OCI-LY7 (cell line): Measurements from ENCODE around the gene USP31. TPM values are rescaled to one million over a fixed set of nuclear protein-coding genes. Genes with fewer than 3 reads are reported as not detected.

Experiments used
- BruUV-seq: library from RNA; stranded (reverse); fragments of 400-500 nt; replicated peaks from 2 replicates; lab custom pipeline; 2021; lab: Mats Ljungman, UMichigan
- CTCF ChIA-PET: fragments of 300-600 bp; sonication (Branson Sonifier 250); formaldehyde crosslinking; loops from one replicate; lab custom pipeline; 2022; ENCODE audit warnings: antibody characterized with exemption; ENCODE audit not compliant: unreplicated experiment; lab: Charles Lee
- POLR2A ChIA-PET: fragments of 300-600 bp; sonication (Branson Sonifier 250); formaldehyde crosslinking; loops from one replicate; lab custom pipeline; 2022; ENCODE audit warnings: antibody characterized with exemption; lab: Charles Lee
- DNase-seq: peaks from one replicate; pipeline ENCODE4 v3.0.0-alpha.2; 2015; ENCODE audit warnings: low spot score
- H2AFZ ChIP-seq: fragments of 200-600 bp; sonication (generic), shearing (Covaris generic); 2 replicates; pipeline ENCODE4 v1.6.1; 2014; ENCODE audit warnings: mild to moderate bottlenecking, antibody characterized with exemption, low read length, moderate library complexity
- H3K27ac ChIP-seq: fragments of 200-600 bp; sonication (generic); 2 replicates; pipeline ENCODE4 v1.5.1; 2014; ENCODE audit warnings: mixed run types, low read depth, mild to moderate bottlenecking, moderate library complexity, low read length, inconsistent platforms; ENCODE audit not compliant: poor library complexity, severe bottlenecking
- H3K36me3 ChIP-seq: fragments of 200-600 bp; sonication (generic); 2 replicates; pipeline ENCODE4 v1.6.1; 2014; ENCODE audit warnings: mild to moderate bottlenecking, antibody characterized with exemption, low read length, moderate library complexity, mixed read lengths; ENCODE audit not compliant: insufficient read depth
- H3K4me1 ChIP-seq: fragments of 200-600 bp; sonication (generic); 2 replicates; pipeline ENCODE4 v1.5.1; 2014; ENCODE audit warnings: mild to moderate bottlenecking, low read length; ENCODE audit not compliant: insufficient read depth, poor library complexity, severe bottlenecking
- H3K4me2 ChIP-seq: fragments of 200-600 bp; sonication (generic); 2 replicates; pipeline ENCODE4 v1.6.1; 2014; ENCODE audit warnings: mild to moderate bottlenecking, low read length
- H3K4me3 ChIP-seq: fragments of 200-600 bp; sonication (generic); 2 replicates; pipeline ENCODE4 v1.5.1; 2014; ENCODE audit warnings: mild to moderate bottlenecking, low read depth, low read length; ENCODE audit not compliant: poor library complexity, severe bottlenecking
- H3K79me2 ChIP-seq: fragments of 200-600 bp; sonication (generic); 2 replicates; pipeline ENCODE4 v1.6.1; 2016; ENCODE audit warnings: low read depth, mild to moderate bottlenecking, low read length, moderate library complexity, mixed read lengths; ENCODE audit not compliant: insufficient read depth
- H3K9me2 ChIP-seq: fragments of 200-600 bp; sonication (generic); 2 replicates; pipeline ENCODE4 v1.6.1; 2016; ENCODE audit warnings: mild to moderate bottlenecking, low read length, mixed read lengths; ENCODE audit not compliant: insufficient read depth
- H3K9me3 ChIP-seq: fragments of 200-600 bp; sonication (generic); 2 replicates; pipeline ENCODE4 v1.6.1; 2014; ENCODE audit warnings: mild to moderate bottlenecking, mixed run types, low read length, mixed read lengths
- H4K20me1 ChIP-seq: fragments of 200-600 bp; sonication (generic); 2 replicates; pipeline ENCODE4 v1.6.1; 2014; ENCODE audit warnings: mild to moderate bottlenecking, antibody characterized with exemption, low read length, moderate library complexity, mixed read lengths; ENCODE audit not compliant: insufficient read depth
- EZH2phosphoT487 ChIP-seq: fragments of 200-600 bp; sonication (generic); IDR thresholded peaks from 2 replicates; pipeline ENCODE4 v1.6.1; 2018; ENCODE audit warnings: low read depth, borderline replicate concordance, mild to moderate bottlenecking, mixed run types, antibody characterized with exemption, low read length, moderate library complexity, mixed read lengths
- intact Hi-C: fragments of 100-400 bp; cut with micrococcal nuclease; formaldehyde crosslinking; loops from one replicate; pipeline ENCODE4 v1.10.0; 2022; ENCODE audit not compliant: unreplicated experiment
- total RNA-seq, 2 experiments: library from RNA; depleted of rRNA in 1 of 2; stranded (reverse); fragments of >200 nt in 1 of 2; shearing (Covaris generic) in 1 of 2; gene quantifications; 2 replicates each; pipeline ENCODE4 v1.2.3, GENCODE V29; 2014 to 2022
- TF ChIP-seq, protein P1 (sequence below): fragments of 200-600 bp; sonication (generic); conservative IDR thresholded peaks from 2 replicates; pipeline ENCODE4 v1.5.1; 2014; ENCODE audit warnings: mild to moderate bottlenecking, antibody characterized with exemption, low read length, moderate library complexity, mixed read lengths

Gene USP31
- total RNA-seq, 2 experiments from 2014 or later = 9.0 to 12.2 TPM

DNA sequence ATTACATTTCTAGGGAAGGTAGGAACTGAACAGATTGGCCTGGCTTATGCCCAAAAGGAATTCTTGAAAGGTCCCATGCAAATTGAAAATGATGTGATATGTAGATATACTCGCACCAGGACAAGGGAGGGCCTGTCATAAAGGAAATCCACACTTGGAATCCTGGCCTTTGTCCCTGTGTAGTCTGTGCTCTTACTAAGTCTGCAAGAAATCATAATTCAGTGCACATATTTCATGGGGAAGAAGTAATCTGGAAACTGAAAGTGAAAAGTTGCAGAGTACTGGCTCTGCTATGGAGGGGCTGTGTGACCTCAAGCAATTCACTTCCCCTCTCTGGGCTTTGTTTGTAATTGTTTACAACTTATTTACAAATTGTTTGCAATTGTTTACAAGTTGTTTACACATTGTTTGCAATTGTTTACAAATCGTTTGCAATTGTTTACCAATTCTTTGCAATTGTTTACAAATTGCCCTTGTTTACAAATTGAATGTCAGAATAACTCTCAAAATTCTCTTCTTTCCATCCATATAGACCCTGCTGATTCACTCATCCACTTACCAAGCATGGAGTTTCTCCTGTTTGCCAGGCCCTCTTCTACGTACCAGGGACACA, 46.2 kb upstream of the USP31 start:
- no peaks in the 10 kb centered on the region for H3K9me3 ChIP-seq
- POLR2A ChIA-PET = no interaction called here

DNA sequence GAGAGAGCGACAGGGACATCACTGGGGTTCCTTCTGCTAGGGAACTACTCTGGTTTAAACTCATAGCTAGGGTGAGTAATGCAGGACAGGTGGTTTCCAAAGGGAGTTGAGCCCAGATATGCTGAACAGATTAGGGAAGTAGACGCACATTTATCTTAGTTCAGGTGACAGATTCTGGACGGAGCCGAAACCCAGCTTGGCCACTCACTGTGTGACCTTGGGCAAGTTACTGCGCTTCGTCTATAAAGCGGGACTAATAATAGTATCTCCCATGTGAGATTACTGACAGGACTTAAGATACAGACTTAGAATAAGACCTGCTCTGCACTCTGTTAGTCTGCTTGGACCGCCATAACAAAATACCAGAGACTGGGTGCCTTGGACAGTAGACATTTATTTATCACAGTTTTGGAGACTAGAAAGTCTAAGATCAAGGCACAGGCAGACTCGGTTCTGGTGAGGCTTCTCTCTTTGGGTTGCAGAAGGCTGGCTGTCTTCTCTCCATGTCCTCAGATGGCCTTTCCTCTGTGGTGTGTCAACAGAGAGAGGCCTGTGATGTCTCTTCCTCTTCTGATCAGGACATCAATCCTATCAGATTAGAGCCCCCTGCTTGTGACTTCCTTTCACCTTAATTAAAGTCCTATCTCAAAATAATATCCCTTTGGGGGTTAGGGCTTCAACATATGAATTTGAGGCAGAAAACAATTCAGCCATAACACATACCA, 45.4 kb upstream of the USP31 start:
- H3K9me2 ChIP-seq = no peaks in the 10 kb centered on the region
- no peak overlapping the region for H3K27ac ChIP-seq
- DNase-seq = no peak
- CTCF ChIA-PET = no interaction called here
- no peak overlapping the region for H3K4me2 ChIP-seq
- no peak overlapping the region for H2AFZ ChIP-seq
- H3K79me2 ChIP-seq = no peaks in the 10 kb centered on the region
- no TSS peak for BruUV-seq
- POLR2A ChIA-PET = no interaction called here
- H3K36me3 ChIP-seq = no peaks in the 10 kb centered on the region
- H3K4me1 ChIP-seq = no peaks in the 10 kb centered on the region
- intact Hi-C loops = no loop called here
- no peaks in the 10 kb centered on the region for H4K20me1 ChIP-seq
- TF ChIP-seq, protein P1, sequence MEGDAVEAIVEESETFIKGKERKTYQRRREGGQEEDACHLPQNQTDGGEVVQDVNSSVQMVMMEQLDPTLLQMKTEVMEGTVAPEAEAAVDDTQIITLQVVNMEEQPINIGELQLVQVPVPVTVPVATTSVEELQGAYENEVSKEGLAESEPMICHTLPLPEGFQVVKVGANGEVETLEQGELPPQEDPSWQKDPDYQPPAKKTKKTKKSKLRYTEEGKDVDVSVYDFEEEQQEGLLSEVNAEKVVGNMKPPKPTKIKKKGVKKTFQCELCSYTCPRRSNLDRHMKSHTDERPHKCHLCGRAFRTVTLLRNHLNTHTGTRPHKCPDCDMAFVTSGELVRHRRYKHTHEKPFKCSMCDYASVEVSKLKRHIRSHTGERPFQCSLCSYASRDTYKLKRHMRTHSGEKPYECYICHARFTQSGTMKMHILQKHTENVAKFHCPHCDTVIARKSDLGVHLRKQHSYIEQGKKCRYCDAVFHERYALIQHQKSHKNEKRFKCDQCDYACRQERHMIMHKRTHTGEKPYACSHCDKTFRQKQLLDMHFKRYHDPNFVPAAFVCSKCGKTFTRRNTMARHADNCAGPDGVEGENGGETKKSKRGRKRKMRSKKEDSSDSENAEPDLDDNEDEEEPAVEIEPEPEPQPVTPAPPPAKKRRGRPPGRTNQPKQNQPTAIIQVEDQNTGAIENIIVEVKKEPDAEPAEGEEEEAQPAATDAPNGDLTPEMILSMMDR = no peak
- TF ChIP-seq EZH2phosphoT487 = no peak
- no peaks in the 10 kb centered on the region for H3K9me3 ChIP-seq
- H3K4me3 ChIP-seq = no peak overlapping the region

More for the DNA sequence above, 46.2 kb upstream of the USP31 start:
- Histone ChIP-seq H3K79me2 (no peaks in the 10 kb centered on the region), H3K27ac (no peak overlapping the region), H4K20me1 (no peaks in the 10 kb centered on the region), H3K4me3 (no peak overlapping the region), H2AFZ (no peak overlapping the region), H3K9me2 (no peaks in the 10 kb centered on the region), H3K4me2 (no peak overlapping the region), H3K36me3 (no peaks in the 10 kb centered on the region), H3K4me1 (no peaks in the 10 kb centered on the region)
- TF ChIP-seq, protein P1 = no peak
- no peak for TF ChIP-seq EZH2phosphoT487
- CTCF ChIA-PET = no interaction called here
- intact Hi-C loops = no loop called here
- BruUV-seq = no TSS peak
- no peak for DNase-seq

DNA sequence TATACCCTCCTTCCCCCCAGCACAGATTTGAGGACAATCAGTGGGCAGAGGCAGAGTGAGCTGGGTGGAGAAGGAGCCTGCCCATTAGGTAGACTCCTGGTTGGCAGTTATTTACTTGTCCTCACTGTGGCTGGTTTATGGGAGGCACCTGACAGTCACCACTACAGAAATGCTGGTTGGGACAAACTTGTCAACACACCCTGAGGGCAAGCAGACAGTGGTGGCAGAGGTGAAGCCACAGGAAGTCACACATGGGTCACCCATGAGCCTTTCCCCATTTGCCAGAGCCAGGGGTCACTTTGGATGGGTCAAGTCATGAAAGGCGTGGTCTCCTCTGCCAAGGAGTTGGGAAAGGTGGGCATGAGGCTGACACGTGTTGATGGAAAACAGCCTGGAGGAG, 39.7 kb upstream of the USP31 start:
- no peaks in the 10 kb centered on the region for H3K79me2 ChIP-seq
- DNase-seq = no peak
- no peaks in the 10 kb centered on the region for H3K4me1 ChIP-seq
- no peaks in the 10 kb centered on the region for H4K20me1 ChIP-seq
- POLR2A ChIA-PET = no interaction called here
- H3K27ac ChIP-seq = no peak overlapping the region
- intact Hi-C loops = no loop called here
- H3K4me3 ChIP-seq = no peak overlapping the region
- no peaks in the 10 kb centered on the region for H3K36me3 ChIP-seq
- H2AFZ ChIP-seq = no peak overlapping the region
- no TSS peak for BruUV-seq
- H3K9me2 ChIP-seq = no peaks in the 10 kb centered on the region
- TF ChIP-seq EZH2phosphoT487 = no peak
- TF ChIP-seq, protein P1 = no peak
- no peak overlapping the region for H3K4me2 ChIP-seq
- no peaks in the 10 kb centered on the region for H3K9me3 ChIP-seq
- CTCF ChIA-PET = no interaction called here
